ENCODE results near the gene NPHP4. TPM values are rescaled to one million over a fixed set of nuclear protein-coding genes. Genes with fewer than 3 reads are reported as not detected.

Gene NPHP4
- total and polyA plus RNA-seq, 10 of the 15 experiments (the other 5 are each of a cell fraction or from before 2014, with no cell fraction given), result 0.16 to 10.5 (median 3.1) TPM

DNA sequence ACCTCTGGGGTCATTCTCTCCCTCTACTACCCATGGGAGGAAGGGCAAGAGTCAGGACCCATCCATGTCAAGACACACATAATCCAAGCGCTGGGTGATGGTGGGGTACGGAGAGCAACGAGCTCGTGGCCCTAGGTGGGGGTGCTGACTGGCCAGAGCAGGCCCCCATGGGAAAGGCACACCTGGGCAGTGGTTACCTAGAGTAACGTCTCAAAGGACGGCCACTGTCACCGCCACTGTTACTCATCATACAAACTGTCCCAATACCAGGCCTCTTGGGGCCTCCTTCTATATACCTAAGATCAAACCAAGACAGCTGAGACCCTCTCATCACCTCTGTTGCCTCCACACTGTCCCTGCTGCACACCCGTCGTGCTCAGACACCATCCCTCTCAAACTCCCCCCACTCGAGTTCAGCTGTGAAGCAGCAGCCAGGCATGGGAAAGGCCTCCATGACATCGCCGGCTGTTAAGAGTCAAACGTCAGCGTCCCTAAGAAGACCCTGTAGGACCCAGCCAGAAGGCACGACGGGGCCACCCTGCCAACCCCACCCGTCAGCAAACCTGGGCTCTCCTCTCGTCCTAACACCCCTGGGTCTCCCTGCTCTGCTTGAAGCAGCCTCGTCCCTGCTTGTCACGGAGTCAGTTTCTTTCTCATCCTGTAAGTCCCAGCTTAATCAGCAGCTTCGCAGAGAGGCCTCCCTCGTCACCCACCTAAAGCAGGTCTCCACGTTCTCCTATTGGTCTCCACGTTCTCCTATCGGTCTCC is 15.3 kb downstream of the NPHP4 start:
- ChIA-PET CTCF (no interaction called here), SMC1A (ENCODE audit: uncharacterized antibody, unreplicated experiment) (no interaction called here), POLR2A (no interaction called here), RAD21 (ENCODE audit: unreplicated experiment) (no interaction called here)
- no peak for DNase-seq (ENCODE audit: low read depth, low spot score)
- Histone ChIP-seq H3K36me3 (ENCODE audit: control insufficient read depth in 2 of 2, insufficient read depth in 2 of 2, low read length in 1 of 2) (no peaks in the 10 kb centered on the region; a peak in 2 of 4 replicates), H3K4me1 (ENCODE audit: control insufficient read depth, insufficient read depth, low read length) (peaks cover 3% of the 10 kb centered on the region; the same call in 1 of the 2 replicates), H3K9me3 (replicated peaks; ENCODE audit: control insufficient read depth, insufficient read depth, low read length) (no peaks in the 10 kb centered on the region), H3K4me3 (no peak overlapping the region), H3K27me3 (replicated peaks in 1 of 2; ENCODE audit: control insufficient read depth in 2 of 2, insufficient read depth in 2 of 2, low read length in 1 of 2) (no peaks in the 10 kb centered on the region), H2AFZ (ENCODE audit: control insufficient read depth, low read depth, low read length) (no peak overlapping the region), H3K79me2 (ENCODE audit: control insufficient read depth, insufficient read depth, low read length) (no peaks in the 10 kb centered on the region), H3K9ac (ENCODE audit: control insufficient read depth, insufficient read depth, low read length) (no peak overlapping the region), H4K20me1 (ENCODE audit: control insufficient read depth, insufficient read depth) (no peaks in the 10 kb centered on the region), H3K4me2 (ENCODE audit: control insufficient read depth, insufficient read depth) (no peak overlapping the region), H3K27ac (ENCODE audit: control insufficient read depth, insufficient read depth) (no peak overlapping the region)
- in situ Hi-C loops (cut with MboI) (no loop called here), intact Hi-C loops (cut with micrococcal nuclease; ENCODE audit: unreplicated experiment) (no loop called here)
- 89% methylated on average over 25 of the region's 25 CpGs for WGBS (ENCODE audit: insufficient coverage, insufficient replicate concordance, low lambda C conversion rate, missing lambda C conversion rate)
- ATAC-seq, result no peak
- TF ChIP-seq RELA (IDR thresholded peaks at IDR 0.05; ENCODE audit: borderline replicate concordance, partially characterized antibody), result no peak
- no peak for TF ChIP-seq RCOR1 (conservative IDR thresholded peaks at IDR 0.05; ENCODE audit: low read depth, low read length)
- TF ChIP-seq PBX3 (IDR thresholded peaks at IDR 0.05; ENCODE audit: insufficient replicate concordance, low read depth, low read length), result no peak
- no peak for TF ChIP-seq GATAD2B (conservative IDR thresholded peaks at IDR 0.05; ENCODE audit: low read depth)
- no peak for TF ChIP-seq RBBP5 (conservative IDR thresholded peaks at IDR 0.05)
- TF ChIP-seq BCL11A (IDR thresholded peaks at IDR 0.05; ENCODE audit: low read depth, low read length), result no peak
- no peak for TF ChIP-seq PKNOX1 (IDR thresholded peaks at IDR 0.05)
- no peak for FAIRE-seq
- BruUV-seq (replicated peaks), result no TSS peak

All from GM12878 (cell line).